HG03571 (cell line): Measurements from ENCODE around the gene RIC3.

Experiments used
- ATAC-seq: cut with Tn5 transposase; IDR thresholded peaks from one replicate; pipeline ENCODE4 v1.9.1; 2021; ENCODE audit not compliant: unreplicated experiment

The RIC3 gene

DNA sequence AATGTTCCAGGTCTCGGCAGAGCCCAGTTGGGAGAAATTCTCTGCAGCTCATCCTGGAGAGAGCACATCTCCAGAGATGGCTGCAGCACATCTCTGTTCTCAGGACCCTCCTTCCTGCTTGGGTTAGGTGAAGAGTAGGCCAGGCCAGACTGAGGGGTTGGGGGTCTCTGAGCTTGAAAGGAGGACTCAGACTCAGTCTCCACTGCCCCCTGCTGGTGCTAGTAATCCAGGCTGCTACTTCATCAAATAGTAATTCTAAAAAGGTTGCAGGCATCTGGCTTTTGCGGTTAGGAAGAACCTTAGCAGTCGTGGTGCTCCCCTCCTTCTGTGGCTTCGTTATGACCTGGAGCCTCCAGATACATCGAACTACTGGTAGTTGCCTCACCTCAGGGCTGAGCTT, 78.1 kb downstream of the RIC3 start:
- ATAC-seq: no peak

DNA sequence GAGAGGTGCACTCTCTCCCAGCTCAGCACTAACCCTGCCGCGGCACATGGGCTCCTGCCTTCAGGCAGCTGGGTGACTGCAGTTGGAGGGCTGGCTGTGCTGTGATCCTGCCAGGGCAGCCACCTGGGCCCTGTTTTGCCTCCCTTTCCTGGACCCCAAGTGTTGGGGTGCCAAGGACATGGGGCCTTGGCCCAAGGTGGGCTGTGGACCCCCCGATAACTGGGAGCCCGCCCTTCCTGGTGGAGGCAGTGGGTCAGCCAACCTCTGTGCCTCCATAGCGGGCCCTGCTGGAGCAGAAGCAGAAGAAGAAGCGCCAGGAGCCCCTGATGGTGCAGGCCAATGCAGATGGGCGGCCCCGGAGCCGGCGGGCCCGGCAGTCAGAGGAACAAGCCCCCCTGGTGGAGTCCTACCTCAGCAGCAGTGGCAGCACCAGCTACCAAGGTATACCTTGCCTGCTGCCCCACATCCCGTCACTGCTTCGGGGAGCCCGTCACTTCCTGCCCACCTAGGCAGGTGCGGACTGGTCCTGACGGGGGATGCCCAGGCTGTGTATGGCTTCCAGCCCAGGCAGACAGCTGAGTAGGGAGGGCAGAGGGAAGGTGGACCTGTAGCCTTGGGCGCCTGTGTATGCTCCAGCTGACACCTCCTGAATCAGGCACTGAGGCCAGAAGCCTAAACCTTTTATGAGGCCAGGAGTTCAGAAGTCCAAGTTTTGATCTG, 78.9 kb downstream of the RIC3 start:
- no peak for ATAC-seq

DNA sequence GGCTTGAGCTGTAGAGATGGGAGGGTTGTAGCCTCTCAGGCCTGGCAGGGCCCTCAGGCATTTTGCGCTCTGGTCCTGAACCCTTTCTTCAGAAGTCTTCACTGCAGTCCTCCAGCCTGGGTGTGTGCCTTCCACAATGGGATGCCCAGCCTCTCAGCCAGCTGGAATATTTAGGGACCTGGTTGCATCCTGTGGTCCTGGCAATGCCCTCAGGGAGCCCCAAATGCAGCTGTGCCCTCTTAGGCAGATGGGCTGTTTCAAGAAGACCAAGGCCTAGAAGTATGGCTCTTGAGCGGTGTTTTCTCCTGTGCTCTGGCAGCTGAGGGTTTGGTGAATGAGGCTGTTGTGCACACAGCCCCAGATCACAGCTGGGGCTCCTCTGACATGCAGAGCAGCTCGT, 81.1 kb downstream of the RIC3 start:
- ATAC-seq: no peak

DNA sequence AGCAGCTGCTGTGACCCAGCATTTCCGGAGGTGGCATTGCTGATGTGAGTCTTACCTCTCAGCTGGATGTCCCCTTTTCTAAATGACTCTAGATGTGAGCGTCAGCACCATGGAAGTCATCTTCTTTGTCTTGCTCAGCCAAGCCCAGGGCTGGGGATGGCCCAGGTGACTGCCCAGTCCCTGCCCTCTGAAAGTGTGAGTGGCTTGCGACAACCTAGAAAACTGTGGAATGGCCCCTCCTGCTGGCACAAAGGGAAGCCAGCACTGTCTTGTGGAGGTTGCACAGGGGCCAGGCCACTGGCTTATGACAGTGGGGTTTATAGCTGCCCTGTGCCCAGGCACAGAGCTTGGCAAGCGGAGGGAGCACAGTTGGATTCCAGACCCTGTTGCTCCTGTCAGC, 81.6 kb downstream of the RIC3 start:
- ATAC-seq: no peak

DNA sequence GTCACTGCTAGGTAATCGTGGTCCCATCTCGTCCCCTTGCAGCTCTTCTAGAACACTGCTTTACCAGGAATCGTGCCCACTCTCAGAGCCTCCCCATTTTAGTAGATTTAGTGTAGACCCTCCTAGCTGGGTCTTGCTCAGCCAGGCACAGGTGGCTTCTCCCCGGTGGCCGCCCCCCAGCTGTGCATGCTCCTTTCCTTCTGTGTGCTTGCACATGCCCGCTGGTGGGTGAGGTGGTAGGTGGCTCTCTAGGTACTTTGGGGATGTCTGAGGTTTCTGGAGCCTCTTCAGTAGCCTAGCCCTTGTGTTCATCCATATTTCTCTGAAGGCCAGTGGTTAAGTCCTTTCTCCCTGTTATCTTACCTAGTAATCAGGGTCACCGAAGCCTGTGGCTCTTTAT, 82.3 kb downstream of the RIC3 start:
- no peak for ATAC-seq

DNA sequence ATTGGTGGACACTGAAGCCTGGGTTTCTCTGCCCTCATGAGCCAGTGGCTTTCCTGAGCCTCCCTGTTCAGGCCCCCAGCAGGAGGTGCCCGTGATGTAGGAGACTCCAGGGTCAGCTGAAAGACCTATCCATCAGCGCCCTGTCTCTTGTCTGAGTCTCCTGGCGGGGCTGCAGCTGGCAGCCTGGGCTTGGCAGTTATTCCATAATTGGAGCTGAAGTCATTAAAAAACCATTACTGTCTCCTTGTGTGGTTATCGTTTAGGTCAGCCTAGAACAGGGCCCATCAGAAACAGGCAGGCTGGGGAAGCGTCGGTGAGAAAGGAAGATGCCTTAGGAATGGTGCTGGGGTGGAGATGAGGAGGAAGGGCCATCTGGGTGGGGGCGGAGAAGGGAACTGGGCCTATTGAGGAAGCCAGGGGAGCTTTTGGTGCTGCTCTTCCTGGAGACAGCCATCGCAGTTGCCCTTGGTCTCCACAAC, 82.8 kb downstream of the RIC3 start:
- no peak for ATAC-seq

DNA sequence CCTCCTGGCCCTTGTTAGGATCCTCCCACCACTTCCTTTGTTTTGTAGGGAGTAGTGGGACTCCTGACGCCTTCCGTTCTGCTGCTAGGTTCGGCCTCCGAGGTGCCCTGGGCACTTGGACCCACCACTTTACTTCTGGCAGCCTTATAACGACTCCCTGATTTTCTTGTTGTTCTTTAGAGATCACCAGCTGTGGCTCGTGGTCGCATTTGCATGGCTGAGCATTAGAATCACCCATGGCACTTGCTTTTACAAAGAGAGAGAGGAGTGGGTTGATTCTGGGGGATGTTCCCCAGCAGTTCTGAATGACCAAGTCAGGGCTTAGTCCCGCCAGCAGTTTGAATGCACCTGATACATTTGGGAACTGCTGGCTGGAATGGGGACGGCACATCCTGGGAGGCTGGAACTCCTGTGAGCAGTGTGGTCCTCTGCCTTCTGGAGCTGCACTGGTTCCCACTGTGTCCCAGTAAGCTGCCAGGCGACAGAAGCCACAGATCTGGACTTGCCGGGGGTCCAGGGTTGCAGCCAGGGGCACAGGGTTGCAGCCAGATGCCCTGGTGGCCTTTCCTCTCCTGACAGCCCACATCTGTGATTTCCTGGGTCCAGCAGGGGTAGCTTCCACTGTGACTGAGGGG, 83.7 kb downstream of the RIC3 start:
- ATAC-seq: no peak

DNA sequence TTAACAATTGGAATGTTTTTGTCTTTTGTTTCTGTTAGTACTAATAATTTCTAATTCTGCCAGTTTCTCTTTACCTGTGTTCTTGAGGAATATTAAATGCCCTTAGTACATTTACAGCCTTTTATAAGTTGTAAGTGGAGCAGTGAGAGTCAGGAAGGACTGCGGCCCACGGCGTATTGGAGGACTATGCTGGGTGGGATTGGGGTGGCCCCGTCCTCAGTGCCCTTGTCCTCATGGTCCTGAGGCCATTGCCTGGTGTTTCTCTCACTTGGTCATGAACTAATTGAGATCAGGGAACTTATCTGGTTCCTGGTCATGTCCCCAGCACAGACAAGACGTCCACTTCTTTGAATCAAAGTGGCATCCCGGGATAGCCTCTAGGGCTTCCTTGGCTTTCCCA, 84.5 kb downstream of the RIC3 start:
- ATAC-seq: no peak

DNA sequence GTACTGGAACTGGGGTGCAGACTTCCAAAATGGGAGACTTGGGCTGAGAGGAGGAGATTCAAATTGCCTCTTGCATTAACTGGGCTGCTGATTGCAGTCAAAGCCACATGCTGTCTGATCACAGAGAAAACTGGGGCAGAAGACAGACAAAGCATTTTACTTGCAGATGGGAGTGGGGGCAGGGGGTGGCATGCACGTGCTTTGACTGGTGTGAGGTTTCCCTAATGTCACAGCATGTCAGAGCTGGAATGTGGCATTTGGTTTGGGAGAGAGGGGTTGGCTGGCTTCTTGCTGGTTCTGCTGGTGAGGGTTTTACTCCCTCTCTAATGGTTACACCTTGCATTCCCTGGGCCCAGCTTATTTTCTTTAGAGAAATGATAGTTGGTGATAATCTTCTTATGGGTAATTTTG, 84.9 kb downstream of the RIC3 start:
- ATAC-seq: no peak

DNA sequence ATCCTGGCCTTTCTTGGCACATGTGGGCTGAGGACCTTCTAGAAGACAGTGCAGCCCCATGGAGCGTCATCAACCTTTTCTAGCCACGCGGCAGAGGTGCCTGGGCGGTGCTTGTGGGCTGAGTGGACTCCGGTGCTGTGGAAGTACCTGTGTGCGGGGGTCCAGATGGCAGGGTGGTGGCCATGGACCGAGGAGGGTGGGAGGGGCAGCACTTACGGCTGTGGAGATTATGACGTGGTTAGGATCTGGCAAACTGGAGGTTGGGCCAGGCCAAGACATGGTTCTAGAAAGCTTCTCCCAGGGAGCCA, 85.8 kb downstream of the RIC3 start:
- ATAC-seq: no peak

DNA sequence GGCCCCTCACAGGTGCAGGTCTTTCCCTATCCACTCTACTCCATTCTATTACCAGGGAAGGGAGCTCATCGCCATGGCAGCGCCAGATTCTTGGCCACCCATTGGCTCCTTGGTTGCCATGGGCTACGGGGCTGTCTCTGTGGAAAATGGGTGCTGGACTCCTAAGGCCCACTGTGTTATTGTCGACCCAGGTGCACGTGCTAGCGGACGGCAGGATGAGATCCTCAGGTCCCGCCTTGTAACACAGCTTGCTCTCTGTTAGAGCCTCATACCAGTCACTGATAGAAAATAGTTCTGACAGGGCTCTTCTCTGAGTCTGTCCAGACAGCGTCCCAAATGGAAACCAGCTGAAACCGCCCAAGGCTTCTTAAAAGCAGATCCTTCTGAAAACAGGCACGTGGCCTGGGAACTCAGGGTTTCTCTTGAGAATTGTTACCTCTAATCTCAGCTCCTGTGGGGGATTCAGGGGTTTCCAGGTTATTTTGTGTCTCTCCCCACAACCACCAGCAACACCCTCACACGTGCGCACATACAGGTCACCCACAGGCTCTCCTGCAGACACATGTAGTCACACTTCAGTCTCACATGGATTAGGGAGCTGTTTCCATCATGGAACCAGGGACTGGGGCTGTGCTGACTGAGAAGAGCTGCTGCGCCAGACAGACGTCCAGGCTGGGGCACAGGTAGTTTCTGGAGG, 86.3 kb downstream of the RIC3 start:
- no peak for ATAC-seq

DNA sequence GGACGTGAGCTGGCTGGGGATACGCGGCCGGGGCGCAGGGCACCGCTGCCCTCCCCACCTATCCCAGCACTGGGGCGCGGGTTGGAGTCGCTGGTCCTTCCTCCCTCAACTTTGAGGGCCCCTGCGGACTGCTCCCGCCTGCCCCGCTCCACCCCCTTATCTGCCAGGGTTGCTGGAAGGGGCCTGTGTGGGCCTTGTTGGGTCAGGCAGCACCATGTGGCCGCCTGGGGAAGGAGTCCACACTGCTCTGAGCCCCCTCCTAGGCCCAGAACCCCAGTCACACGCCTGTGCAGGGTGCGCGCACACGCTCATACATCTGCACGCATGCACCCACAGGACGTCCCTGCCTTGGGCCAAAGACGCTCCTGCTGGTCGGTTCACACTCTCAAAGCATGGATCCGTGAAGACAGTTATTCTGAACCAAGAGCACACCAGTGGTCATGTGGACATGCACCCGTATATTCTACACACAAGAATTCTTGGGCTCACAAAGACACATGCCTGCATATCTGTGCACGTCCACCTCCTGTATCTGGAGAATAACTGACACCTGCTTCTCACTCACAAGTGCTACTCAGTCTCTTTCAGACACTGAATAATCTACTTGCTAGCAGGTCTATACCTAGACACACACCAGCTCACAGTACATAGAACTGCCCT, 87.1 kb downstream of the RIC3 start:
- ATAC-seq: no peak

DNA sequence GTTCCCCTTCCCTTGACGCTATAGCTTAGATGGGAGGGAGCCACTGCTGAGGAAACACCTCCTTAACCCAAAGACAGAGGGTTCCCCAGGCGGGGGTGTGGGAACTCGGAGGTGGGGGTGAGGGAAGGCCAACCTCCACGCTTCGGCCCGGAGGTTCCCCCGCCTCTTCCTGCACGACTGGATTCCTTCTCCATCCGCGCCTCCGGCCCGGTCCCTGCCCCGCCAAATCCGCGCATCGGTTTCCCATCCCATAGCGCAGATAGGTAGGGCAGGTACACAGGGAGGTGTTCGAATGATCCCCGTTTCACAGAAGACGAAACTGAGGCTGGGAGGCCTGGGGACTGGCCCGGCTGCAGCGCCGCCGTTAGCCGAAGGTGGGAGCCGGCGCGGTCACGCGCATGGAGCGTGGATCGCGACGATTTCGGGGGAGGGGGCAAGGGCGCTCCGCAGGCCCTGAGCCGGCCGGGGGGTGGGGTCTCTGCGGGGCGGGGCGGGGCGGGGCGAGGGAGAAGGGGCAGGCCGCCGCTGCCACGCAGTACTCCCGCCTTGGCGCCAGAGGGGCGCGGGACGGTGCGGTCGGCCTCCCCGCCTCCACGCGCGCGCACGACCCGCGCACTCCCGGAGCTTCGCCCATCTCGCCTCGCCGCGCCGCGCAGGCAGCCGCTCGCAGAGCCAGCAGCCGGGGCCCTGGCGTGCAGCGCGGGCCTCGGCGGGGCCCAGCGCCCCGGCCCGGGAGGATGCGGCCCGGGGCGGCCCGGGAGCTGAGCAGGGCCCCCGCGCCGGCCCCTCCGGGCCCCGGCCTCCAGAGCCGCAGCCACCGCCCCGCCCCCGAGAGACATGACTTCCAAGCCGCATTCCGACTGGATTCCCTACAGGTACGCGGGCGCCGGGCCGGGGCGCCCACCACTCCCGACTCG, 87.9 kb downstream of the RIC3 start, which contains the start of gene TUB:
TUB (plus strand) TSS at position 538 of the 917 bp plus-strand sequence; CDS start at position 838, 300 bp downstream.
- no peak for ATAC-seq

DNA sequence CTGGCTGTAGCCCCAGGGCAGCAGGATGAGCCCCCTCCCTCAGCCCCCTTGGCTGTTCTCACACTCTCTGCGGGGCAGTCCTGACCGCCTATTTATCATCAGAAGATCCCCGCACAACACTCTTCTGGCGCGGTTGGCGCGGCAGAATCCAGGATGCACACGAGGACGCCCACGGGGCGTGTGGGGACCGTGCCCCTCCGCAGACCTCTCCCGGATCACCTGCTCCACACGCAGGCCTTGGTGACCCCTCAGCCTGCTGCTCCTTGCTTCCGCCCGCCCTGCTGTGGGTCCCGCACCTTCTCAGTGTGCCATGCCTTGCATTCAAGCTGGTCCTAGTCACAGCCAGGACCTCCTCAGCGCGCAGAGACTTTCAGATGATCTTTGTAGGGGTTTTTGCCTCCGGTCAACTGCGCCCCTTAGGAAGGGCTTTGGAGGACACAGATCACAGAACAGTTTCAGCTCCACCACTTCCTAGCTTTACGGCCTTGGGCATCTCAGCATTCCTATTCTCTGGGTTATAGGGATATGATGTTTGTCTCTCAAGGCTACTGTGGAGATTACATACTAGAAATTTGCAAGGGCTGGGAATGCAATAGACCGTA, 88.7 kb downstream of the RIC3 start:
- no peak for ATAC-seq

DNA sequence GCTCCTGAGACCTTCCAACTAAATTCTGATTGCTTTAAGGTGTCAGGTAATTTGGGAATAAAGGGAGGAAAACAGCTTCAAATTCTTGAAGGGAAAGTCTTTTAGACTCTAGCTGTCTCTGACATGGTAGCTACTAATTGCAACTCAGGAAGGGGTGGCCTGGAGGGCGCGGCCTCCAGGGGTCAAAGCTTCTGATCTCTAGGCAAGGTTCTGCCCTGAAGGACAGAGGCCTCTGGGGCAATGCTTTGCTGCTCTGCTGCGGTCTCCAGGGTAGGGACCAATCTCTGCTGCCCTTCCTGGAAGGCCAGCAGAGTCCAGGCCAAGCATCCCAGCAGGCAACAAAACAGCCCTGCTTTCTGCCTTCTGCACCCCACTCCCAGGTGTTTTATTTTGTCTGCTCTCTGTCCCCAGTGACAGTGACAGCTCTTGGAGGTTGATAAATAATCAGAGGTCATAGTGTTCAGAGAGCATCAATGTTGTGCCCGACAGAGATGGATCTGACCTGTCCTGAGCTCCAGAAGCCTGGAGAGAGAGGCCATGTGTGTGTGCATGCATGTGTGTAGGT, 89.6 kb downstream of the RIC3 start:
- no peak for ATAC-seq

DNA sequence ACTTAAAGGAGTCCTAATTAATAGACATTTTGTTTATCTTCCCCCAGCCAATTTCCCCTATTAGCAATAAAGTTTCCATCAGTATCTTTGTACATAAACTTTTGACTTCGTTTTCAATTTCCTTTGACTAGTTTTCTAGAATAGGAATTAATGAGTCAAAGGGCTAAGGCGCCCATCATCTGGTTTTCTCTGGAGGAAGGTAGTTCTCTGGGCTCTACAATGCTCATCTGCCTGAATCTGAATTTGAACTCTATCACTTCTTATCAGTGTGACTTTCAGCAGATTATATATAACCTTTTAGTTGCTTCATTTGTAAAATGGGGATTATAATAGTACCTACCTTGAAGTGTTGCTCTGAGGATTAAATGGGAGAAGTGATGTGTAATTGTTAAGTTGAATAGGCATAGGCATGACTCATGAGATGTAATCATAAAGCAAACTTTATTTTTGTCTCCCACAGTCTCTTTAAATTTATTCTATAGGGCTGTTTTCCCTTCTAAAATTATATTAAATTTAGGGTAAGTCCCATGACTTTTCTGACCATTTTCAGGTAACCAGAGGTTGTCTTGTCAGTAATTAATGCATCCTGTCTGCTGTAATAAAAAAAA, 93.6 kb downstream of the RIC3 start:
- no peak for ATAC-seq

DNA sequence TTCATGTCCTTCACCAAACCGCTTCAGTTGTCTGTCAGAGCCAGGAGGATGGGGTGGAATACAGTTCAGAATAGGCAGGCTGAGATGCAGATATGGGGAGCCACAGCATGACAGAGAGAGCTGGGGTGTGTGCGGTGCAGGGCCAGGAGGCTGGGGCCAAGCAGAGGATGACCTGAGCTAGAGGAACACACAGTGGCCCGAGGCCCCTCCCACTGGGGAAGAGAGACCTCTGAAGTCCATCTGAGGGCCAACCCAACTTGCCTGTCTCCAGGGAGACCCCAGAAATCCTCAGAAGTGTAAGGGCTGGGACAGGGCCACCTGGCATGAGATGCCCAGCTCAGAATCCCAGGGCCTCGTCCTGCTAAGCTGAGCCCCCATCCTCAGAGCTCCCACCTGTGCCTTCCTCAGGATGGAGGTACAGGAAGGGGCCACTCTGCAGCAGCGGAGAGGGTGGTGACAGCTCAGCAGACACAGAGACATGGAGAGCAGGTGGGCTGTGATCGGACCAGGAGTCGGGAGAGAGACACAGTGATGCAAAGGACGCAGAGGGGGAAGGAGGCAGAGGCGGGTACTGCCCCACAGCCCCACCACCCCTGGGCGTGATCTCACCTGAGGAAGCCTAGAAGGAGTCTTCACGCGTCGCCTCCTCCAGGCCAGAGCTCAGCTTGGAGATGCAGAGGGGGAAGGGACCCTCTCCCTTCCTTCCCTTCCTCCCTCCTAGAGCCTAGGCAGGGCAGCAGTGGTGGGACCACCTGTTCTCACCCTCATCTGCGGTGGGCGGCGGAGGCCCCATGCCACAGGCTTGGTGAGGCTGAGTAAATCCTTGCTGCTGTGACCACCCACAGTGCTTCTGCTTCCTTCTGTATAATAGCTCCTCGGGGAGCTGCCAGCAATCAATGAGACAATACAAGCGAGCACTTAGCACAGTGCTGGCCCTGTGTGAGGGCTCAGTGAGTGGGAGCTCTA, 96.9 kb downstream of the RIC3 start:
- no peak for ATAC-seq

DNA sequence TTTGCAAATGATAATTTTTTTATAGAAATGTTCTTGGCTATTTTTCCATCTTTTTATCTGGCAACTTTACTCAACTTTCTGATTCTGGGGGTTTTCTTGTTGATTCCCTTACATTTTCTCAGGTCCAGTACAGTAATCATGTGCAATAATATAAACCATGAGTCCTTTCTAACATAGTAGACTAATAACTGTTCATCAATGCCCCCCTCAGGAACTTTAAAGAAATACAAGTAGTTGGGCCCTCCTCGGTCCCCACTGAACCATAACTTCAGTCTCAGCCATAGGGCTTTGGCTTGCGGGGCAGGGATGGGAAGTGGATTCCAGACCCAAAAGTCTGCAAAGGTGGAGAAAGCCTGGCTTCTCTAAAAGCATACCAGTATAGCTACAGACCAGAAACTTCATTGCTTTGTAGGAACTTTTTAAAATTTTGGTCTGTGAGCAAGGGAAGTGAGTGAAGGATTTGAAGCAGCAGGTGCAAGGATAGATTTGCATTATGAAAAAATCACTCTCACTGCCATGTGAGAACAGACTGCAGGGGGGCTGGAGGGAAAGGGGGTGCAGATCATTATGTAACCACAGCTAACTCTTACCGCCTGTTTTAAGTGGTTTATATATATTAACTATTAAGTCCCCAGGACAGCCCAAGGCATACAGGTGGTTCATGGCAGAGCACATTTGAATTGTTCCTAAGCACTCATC, 98.3 kb downstream of the RIC3 start:
- ATAC-seq: no peak
